ENCODE results near the gene SPNS1.
"Not testable (repeated sequence)": the region's sequence is repeated elsewhere in the genome, so short reads cannot be mapped to it uniquely, and the experiment has no call there.

SPNS1 gene

GRCh38 chr16:28974437-28975157 is at the start of gene SPNS1:
Gene SPNS1, plus strand, starts transcription at chr16:28974778. Its CDS starts 374 bp downstream, at chr16:28975152.
- peak; percentile 98 for DNase-seq

GRCh38 chr16:28925386-28926228 is 49.0 kb upstream of the SPNS1 start:
- DNase-seq: peak; percentile 83

GRCh38 chr16:28926284-28926683 is 48.3 kb upstream of the SPNS1 start:
- DNase-seq: not testable (repeated sequence)

- no peak for DNase-seq
Measured at GRCh38 chr16:28927815-28928214, 46.8 kb upstream of the SPNS1 start.

- DNase-seq: no peak
Measured at GRCh38 chr16:28930203-28930602, 44.4 kb upstream of the SPNS1 start.

GRCh38 chr16:28930652-28931051 is 43.9 kb upstream of the SPNS1 start:
- DNase-seq: no peak

GRCh38 chr16:28931801-28932225 is 42.8 kb upstream of the SPNS1 start, which contains the start of gene CD19:
Gene CD19, plus strand, starts transcription at chr16:28931971. Its CDS starts 30 bp downstream, at chr16:28932001.
- DNase-seq: no peak

- DNase-seq: no peak
Measured at GRCh38 chr16:28932339-28933141, 42.0 kb upstream of the SPNS1 start.

GRCh38 chr16:28933171-28933570 is 41.4 kb upstream of the SPNS1 start:
- DNase-seq: no peak

GRCh38 chr16:28935346-28935745 is 39.2 kb upstream of the SPNS1 start:
- DNase-seq: no peak

GRCh38 chr16:28935924-28936783 is 38.4 kb upstream of the SPNS1 start:
- DNase-seq: no peak

GRCh38 chr16:28936784-28937155 is 37.8 kb upstream of the SPNS1 start:
- no peak for DNase-seq

- DNase-seq: no peak
Measured at GRCh38 chr16:28937222-28937876, 37.2 kb upstream of the SPNS1 start.

- no peak for DNase-seq
Measured at GRCh38 chr16:28938721-28939120, 35.9 kb upstream of the SPNS1 start.

- not testable (repeated sequence) for DNase-seq
Measured at GRCh38 chr16:28939825-28940224, 34.8 kb upstream of the SPNS1 start.

- no peak for DNase-seq
Measured at GRCh38 chr16:28943281-28943680, 31.3 kb upstream of the SPNS1 start.

- no peak for DNase-seq
Measured at GRCh38 chr16:28946681-28947080, 27.9 kb upstream of the SPNS1 start.

- DNase-seq: peak; percentile 99
Measured at GRCh38 chr16:28950648-28951409, 23.7 kb upstream of the SPNS1 start, which contains the start of gene NFATC2IP. Gene NFATC2IP, plus strand, starts transcription at chr16:28950937. Its CDS starts 75 bp downstream, at chr16:28951012.

- peak; percentile 33 for DNase-seq
Measured at GRCh38 chr16:28951410-28951943, 23.1 kb upstream of the SPNS1 start.

GRCh38 chr16:28958216-28958615 is 16.4 kb upstream of the SPNS1 start:
- DNase-seq: no peak

All from NCI-H510A (cell line).